Stimulated activated CD8-positive, alpha-beta memory T cell treated with anti-CD3 and anti-CD28 coated beads, Interleukin-15, amount 100 ng/mL, for 1 hour (primary cell): ENCODE measurements around the gene NPTXR.

Experiments used
- DNase-seq: peaks from one replicate; pipeline ENCODE4 v3.0.0-alpha.2; 2020; ENCODE audit warnings: low read depth

Gene NPTXR

DNA sequence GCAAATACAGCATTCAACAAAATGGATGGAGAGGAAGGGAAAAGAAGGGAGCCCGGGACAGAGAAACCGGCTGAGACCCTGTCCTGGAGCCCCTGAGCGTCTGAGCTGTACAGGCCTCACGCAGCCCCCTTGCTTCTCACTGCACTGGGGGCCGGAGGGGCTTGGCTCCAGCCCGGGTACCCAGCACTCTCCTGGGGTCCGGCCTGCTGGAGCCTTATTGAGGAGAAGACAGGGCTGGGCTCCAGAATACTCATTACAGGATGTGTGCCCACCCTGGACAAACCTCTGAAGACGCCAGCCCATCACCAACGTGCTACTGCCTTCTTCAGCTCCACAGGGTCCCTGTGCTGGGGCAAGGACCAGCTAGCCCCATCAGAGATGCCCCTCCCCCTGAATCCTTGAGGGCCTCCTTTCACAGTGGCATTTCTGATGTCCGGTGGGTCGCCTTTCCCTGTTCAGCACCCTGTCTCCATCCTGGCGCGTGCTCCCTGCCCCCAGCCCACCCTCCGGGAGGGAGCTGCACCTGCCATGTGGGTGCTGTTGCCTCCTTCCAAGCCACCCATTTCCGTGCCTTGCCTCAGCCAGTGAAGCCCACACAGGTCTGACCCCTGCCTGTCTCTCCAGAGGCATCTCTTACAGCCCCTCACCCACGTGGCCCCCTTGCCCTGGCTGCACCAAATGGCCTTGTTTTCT is 73.4 kb downstream of the NPTXR start:
- DNase-seq: no peak
